HCT116 (cell line): ENCODE data around the gene ABCB8.

ENCODE experiments used
- SP1 ChIP-seq: IDR thresholded peaks from 2 replicates; pipeline ENCODE4 v1.6.1; 2012; ENCODE audit warnings: low read depth
- TF ChIP-seq, protein P1 (sequence below), 3 experiments: fragments of 200-600 bp in 1 of 3; sonication (generic) in 1 of 3; IDR thresholded peaks in 2 of 3; conservative IDR thresholded peaks in 1 of 3; 2 replicates each; pipeline ENCODE4 v1.5.1; 2012 to 2017; ENCODE audit warnings: low read depth in 2 of 3, low read length in 2 of 3, antibody characterized with exemption in 1 of 3, borderline replicate concordance in 1 of 3, control low read depth in 1 of 3, mild to moderate bottlenecking in 1 of 3, mixed read lengths in 1 of 3, mixed run types in 1 of 3, moderate library complexity in 1 of 3; ENCODE audit not compliant: insufficient read depth in 1 of 3

DNA sequence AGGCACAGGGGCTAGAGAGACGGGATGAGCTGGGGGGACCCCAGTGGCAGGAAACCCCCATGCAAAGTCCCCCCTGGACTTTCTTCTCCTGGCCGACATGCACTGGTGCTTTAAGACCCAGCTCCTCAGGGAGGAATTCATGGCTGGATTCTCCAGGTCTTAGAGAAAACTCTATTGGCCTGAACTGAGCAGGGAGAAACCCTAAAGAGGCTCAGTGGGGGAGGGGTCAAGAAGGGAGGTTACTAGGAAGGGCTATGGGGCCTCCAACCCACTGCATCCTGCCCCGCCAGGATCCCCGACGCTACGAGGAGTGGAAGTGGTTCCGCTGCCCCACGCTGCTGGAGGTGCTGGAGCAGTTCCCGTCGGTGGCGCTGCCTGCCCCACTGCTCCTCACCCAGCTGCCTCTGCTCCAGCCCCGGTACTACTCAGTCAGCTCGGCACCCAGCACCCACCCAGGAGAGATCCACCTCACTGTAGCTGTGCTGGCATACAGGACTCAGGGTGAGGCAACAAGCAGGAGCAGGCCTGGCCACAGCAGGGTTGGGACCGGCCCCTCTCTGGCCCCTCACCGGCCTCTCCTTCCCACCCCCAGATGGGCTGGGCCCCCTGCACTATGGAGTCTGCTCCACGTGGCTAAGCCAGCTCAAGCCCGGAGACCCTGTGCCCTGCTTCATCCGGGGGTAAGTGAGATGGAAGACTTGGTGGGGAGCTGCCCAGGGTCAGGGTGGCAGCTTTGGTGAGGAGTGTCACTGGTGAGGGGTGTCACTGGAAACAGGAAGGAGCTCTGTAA lies 17.7 kb upstream of the ABCB8 start:
- no peak for TF ChIP-seq SP1
- TF ChIP-seq, protein P1, sequence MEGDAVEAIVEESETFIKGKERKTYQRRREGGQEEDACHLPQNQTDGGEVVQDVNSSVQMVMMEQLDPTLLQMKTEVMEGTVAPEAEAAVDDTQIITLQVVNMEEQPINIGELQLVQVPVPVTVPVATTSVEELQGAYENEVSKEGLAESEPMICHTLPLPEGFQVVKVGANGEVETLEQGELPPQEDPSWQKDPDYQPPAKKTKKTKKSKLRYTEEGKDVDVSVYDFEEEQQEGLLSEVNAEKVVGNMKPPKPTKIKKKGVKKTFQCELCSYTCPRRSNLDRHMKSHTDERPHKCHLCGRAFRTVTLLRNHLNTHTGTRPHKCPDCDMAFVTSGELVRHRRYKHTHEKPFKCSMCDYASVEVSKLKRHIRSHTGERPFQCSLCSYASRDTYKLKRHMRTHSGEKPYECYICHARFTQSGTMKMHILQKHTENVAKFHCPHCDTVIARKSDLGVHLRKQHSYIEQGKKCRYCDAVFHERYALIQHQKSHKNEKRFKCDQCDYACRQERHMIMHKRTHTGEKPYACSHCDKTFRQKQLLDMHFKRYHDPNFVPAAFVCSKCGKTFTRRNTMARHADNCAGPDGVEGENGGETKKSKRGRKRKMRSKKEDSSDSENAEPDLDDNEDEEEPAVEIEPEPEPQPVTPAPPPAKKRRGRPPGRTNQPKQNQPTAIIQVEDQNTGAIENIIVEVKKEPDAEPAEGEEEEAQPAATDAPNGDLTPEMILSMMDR (IDR thresholded peaks at IDR 0.05 in 2 of 3, conservative IDR thresholded peaks at IDR 0.05 in 1 of 3; ENCODE audit: borderline replicate concordance in 1 of 3, insufficient read depth in 1 of 3, low read depth in 2 of 3, low read length in 2 of 3) = no peak
